Esophagus squamous epithelium (tissue), 4 donors: ENCODE data around the gene SPATA46.

ENCODE experiments used
- CTCF ChIP-seq, 6 experiments: fragments of 450-650 bp in 4 of 6; fragments of 200-600 bp in 2 of 6; sonication (generic) in 2 of 6; IDR thresholded peaks; one replicate each; pipeline ENCODE4 v1.5.1; 2016 to 2019; ENCODE audit warnings: antibody characterized with exemption in 6 of 6, mild to moderate bottlenecking in 4 of 6, moderate library complexity in 4 of 6
- POLR2A ChIP-seq, 4 donors: fragments of 450-650 bp; IDR thresholded peaks; one replicate each; pipeline ENCODE4 v1.6.1; 2017; ENCODE audit warnings: antibody characterized with exemption in 4 of 4, mild to moderate bottlenecking in 4 of 4, moderate library complexity in 3 of 4

GRCh38 chr1:162416215-162416614, 39.6 kb upstream of the SPATA46 start:
- TF ChIP-seq CTCF (IDR thresholded peaks at IDR 0.05) (no peak), POLR2A (IDR thresholded peaks at IDR 0.05) (no peak)
